ENCODE data around the gene CCBE1. TPM values are rescaled to one million over a fixed set of nuclear protein-coding genes. Genes with fewer than 3 reads are reported as not detected.
A peak's percentile ranks its signal among the peaks of the same experiment; 100 is the strongest.

CCBE1 gene
- total and polyA plus RNA-seq, 2 donors, result 0.33 to 0.62 TPM

GRCh38 chr18:59646963-59647307 lies 50.3 kb downstream of the CCBE1 start:
- H3K9me3 ChIP-seq (ENCODE audit: control insufficient read depth in 2 of 2, insufficient read depth in 1 of 2, low read length in 1 of 2), result no peaks in the 10 kb centered on the region
- no peaks in the 10 kb centered on the region for H3K36me3 ChIP-seq (ENCODE audit: control insufficient read depth in 2 of 2, insufficient read depth in 2 of 2, low read length in 1 of 2)
- H3K4me3 ChIP-seq (ENCODE audit: low read length in 2 of 2), result no peak overlapping the region
- DNase-seq (ENCODE audit: low read depth in 6 of 9, low spot score in 9 of 9), result no peak
- no peaks in the 10 kb centered on the region for H3K4me1 ChIP-seq (ENCODE audit: control insufficient read depth in 2 of 2, insufficient read depth in 2 of 2, low read length in 2 of 2)
- WGBS, result 85% methylated on average over 2 of the region's 2 CpGs
- peaks cover 0 to 2% of the 10 kb centered on the region in 2 donors for H3K27me3 ChIP-seq (ENCODE audit: control insufficient read depth in 2 of 2, insufficient read depth in 1 of 2, low read length in 1 of 2)
- no peak overlapping the region for H3K27ac ChIP-seq (ENCODE audit: low read depth in 1 of 2, low read length in 1 of 2)

- Histone ChIP-seq H3K4me1 (ENCODE audit: control insufficient read depth in 2 of 2, insufficient read depth in 2 of 2, low read length in 2 of 2) (no peaks in the 10 kb centered on the region), H3K27me3 (ENCODE audit: control insufficient read depth in 2 of 2, insufficient read depth in 1 of 2, low read length in 1 of 2) (peaks cover 0 to 2% of the 10 kb centered on the region in 2 donors), H3K27ac (ENCODE audit: low read depth in 1 of 2, low read length in 1 of 2) (no peak overlapping the region), H3K9me3 (ENCODE audit: control insufficient read depth in 2 of 2, insufficient read depth in 1 of 2, low read length in 1 of 2) (no peaks in the 10 kb centered on the region), H3K4me3 (ENCODE audit: low read length in 2 of 2) (no peak overlapping the region), H3K36me3 (ENCODE audit: control insufficient read depth in 2 of 2, insufficient read depth in 2 of 2, low read length in 1 of 2) (no peaks in the 10 kb centered on the region)
- WGBS, result 79% methylated on average over 11 of the region's 11 CpGs
- no peak for DNase-seq (ENCODE audit: low read depth in 6 of 9, low spot score in 9 of 9)
These were observed 50.8 kb downstream of the CCBE1 start for GRCh38 chr18:59646228-59646962.

DNA sequence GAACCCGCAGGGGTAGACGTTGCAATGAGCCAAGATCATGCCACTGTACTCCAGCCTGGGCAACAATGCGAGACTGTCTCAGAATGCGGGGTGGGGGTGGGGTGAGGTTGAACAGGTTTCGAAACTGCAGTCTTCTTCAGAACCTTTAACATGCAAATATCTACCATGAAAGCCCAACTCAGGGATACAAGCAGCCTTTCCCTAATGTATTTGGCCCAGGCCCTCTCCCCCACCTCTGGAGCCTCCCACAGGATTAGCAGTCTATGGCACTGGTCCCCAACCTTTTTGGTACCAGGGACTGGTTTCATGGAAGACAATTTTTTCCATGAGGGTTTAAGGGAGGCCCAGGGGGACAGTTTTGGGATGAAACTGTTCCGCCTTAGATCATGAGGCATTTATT lies 53.5 kb downstream of the CCBE1 start:
- 98% methylated on average over 6 of the region's 6 CpGs for WGBS
- Histone ChIP-seq H3K27ac (ENCODE audit: low read depth in 1 of 2, low read length in 1 of 2) (no peak overlapping the region), H3K4me3 (ENCODE audit: low read length in 2 of 2) (no peak overlapping the region), H3K27me3 (ENCODE audit: control insufficient read depth in 2 of 2, insufficient read depth in 1 of 2, low read length in 1 of 2) (peaks cover 0 to 2% of the 10 kb centered on the region in 2 donors), H3K9me3 (ENCODE audit: control insufficient read depth in 2 of 2, insufficient read depth in 1 of 2, low read length in 1 of 2) (no peaks in the 10 kb centered on the region), H3K36me3 (ENCODE audit: control insufficient read depth in 2 of 2, insufficient read depth in 2 of 2, low read length in 1 of 2) (no peaks in the 10 kb centered on the region), H3K4me1 (ENCODE audit: control insufficient read depth in 2 of 2, insufficient read depth in 2 of 2, low read length in 2 of 2) (no peaks in the 10 kb centered on the region)
- no peak for DNase-seq (ENCODE audit: low read depth in 6 of 9, low spot score in 9 of 9)

DNA sequence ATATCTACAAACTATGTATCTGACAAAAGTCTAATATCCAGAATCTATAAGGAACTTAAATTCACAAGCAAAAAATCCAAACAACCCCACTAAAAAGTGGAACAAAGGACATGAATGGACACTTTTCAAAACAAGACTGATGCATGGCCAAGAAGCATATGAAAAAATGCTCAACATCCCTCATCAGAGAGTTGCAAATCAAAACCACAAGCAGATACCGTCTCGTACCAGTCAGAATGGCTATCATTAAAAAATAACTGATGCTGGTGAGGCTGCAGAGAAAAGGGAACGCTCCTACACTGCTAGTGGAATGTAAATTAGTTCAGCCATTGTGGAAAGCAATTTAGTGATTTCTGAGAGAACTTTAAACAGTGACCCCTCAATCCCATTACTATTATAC lies 56.5 kb downstream of the CCBE1 start:
- 95% methylated on average over 3 of the region's 3 CpGs for WGBS
- H3K36me3 ChIP-seq (ENCODE audit: control insufficient read depth in 2 of 2, insufficient read depth in 2 of 2, low read length in 1 of 2), result no peaks in the 10 kb centered on the region
- H3K27me3 ChIP-seq (ENCODE audit: control insufficient read depth in 2 of 2, insufficient read depth in 1 of 2, low read length in 1 of 2), result no peaks in the 10 kb centered on the region
- no peak overlapping the region for H3K27ac ChIP-seq (ENCODE audit: low read depth in 1 of 2, low read length in 1 of 2)
- no peak overlapping the region for H3K4me3 ChIP-seq (ENCODE audit: low read length in 2 of 2)
- H3K9me3 ChIP-seq (ENCODE audit: control insufficient read depth in 2 of 2, insufficient read depth in 1 of 2, low read length in 1 of 2), result no peaks in the 10 kb centered on the region
- H3K4me1 ChIP-seq (ENCODE audit: control insufficient read depth in 2 of 2, insufficient read depth in 2 of 2, low read length in 2 of 2), result no peaks in the 10 kb centered on the region
- DNase-seq (ENCODE audit: low read depth in 6 of 9, low spot score in 9 of 9), result no peak

DNA sequence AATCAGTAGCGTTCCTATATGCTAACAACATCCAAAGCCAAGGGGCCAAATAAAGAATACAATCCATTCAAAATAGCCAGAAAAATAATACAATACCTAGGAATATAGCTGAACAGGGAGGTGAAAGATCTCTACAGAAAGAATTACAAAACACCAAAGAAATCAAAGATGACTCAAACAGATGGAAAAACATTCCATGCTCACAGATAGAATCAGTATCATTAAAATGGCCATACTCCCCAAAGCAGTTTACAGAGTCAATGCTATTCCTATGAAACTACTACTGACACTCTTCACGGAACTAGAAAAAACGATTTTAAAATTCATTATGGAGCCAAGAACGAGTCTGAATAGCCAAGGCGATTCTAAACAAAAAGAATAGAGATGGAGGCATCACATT lies 57.4 kb downstream of the CCBE1 start:
- H3K4me1 ChIP-seq (ENCODE audit: control insufficient read depth in 2 of 2, insufficient read depth in 2 of 2, low read length in 2 of 2), result no peaks in the 10 kb centered on the region
- 68% methylated on average over 5 of the region's 5 CpGs for WGBS
- no peak overlapping the region for H3K4me3 ChIP-seq (ENCODE audit: low read length in 2 of 2)
- no peaks in the 10 kb centered on the region for H3K9me3 ChIP-seq (ENCODE audit: control insufficient read depth in 2 of 2, insufficient read depth in 1 of 2, low read length in 1 of 2)
- no peak overlapping the region for H3K27ac ChIP-seq (ENCODE audit: low read depth in 1 of 2, low read length in 1 of 2)
- H3K36me3 ChIP-seq (ENCODE audit: control insufficient read depth in 2 of 2, insufficient read depth in 2 of 2, low read length in 1 of 2), result no peaks in the 10 kb centered on the region
- no peaks in the 10 kb centered on the region for H3K27me3 ChIP-seq (ENCODE audit: control insufficient read depth in 2 of 2, insufficient read depth in 1 of 2, low read length in 1 of 2)
- DNase-seq (ENCODE audit: low read depth in 6 of 9, low spot score in 9 of 9), result no peak

DNA sequence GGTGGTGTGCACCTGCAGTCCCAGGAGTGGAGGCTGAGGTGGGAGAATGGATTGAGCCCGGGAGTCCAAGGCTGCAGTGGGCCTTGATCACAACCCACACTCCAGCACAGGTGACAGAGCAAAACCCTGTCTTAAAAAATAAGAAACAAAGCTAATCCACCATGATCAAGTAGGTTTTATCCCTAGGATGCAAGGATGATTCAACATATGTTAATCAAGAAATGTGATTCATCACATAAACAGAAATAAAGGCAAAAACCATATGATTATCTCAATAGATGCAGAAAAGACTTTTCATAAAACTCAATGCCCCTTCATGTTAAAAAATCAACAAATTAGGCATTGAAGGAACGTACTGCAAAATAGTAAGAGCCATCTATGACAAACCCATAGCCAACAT lies 58.1 kb downstream of the CCBE1 start:
- Histone ChIP-seq H3K4me1 (ENCODE audit: control insufficient read depth in 2 of 2, insufficient read depth in 2 of 2, low read length in 2 of 2) (no peaks in the 10 kb centered on the region), H3K9me3 (ENCODE audit: control insufficient read depth in 2 of 2, insufficient read depth in 1 of 2, low read length in 1 of 2) (no peaks in the 10 kb centered on the region), H3K4me3 (ENCODE audit: low read length in 2 of 2) (no peak overlapping the region), H3K36me3 (ENCODE audit: control insufficient read depth in 2 of 2, insufficient read depth in 2 of 2, low read length in 1 of 2) (no peaks in the 10 kb centered on the region), H3K27me3 (ENCODE audit: control insufficient read depth in 2 of 2, insufficient read depth in 1 of 2, low read length in 1 of 2) (no peaks in the 10 kb centered on the region), H3K27ac (ENCODE audit: low read depth in 1 of 2, low read length in 1 of 2) (no peak overlapping the region)
- no peak for DNase-seq (ENCODE audit: low read depth in 6 of 9, low spot score in 9 of 9)
- 85% methylated on average over 2 of the region's 2 CpGs for WGBS

DNA sequence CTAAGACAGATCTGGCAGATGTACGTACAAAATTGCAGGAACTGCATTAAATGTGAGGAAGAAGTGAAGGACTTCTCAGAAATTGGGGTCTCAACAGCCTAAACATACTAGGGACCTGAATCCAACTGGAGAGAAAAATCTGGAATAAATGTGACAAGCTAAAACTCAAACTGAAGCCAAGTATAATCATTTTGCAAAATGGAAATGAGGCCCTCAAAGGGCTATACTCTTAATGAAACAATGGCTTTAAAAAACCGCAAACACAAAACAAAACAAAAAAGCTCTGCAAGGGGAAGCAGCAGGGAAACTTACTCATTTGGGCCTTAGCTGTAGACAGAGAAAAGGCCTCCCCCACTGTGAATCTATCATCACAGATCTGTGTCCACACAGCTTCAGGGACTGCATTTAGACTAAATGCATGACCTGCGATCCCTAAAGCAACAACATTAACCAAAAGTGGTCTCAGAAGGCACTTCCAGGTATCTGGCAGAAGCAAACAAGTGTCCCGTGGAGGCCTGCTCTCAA lies 63.2 kb downstream of the CCBE1 start:
- WGBS, result 97% methylated on average over 4 of the region's 4 CpGs
- Histone ChIP-seq H3K36me3 (ENCODE audit: control insufficient read depth in 2 of 2, insufficient read depth in 2 of 2, low read length in 1 of 2) (no peaks in the 10 kb centered on the region), H3K27me3 (ENCODE audit: control insufficient read depth in 2 of 2, insufficient read depth in 1 of 2, low read length in 1 of 2) (no peaks in the 10 kb centered on the region), H3K4me3 (ENCODE audit: low read length in 2 of 2) (no peak overlapping the region), H3K4me1 (ENCODE audit: control insufficient read depth in 2 of 2, insufficient read depth in 2 of 2, low read length in 2 of 2) (no peaks in the 10 kb centered on the region), H3K9me3 (ENCODE audit: control insufficient read depth in 2 of 2, insufficient read depth in 1 of 2, low read length in 1 of 2) (no peaks in the 10 kb centered on the region), H3K27ac (ENCODE audit: low read depth in 1 of 2, low read length in 1 of 2) (no peak overlapping the region)
- no peak for DNase-seq (ENCODE audit: low read depth in 6 of 9, low spot score in 9 of 9)

GRCh38 chr18:59633317-59633716 lies 63.9 kb downstream of the CCBE1 start:
- Histone ChIP-seq H3K4me1 (ENCODE audit: control insufficient read depth in 2 of 2, insufficient read depth in 2 of 2, low read length in 2 of 2) (no peaks in the 10 kb centered on the region), H3K27me3 (ENCODE audit: control insufficient read depth in 2 of 2, insufficient read depth in 1 of 2, low read length in 1 of 2) (no peaks in the 10 kb centered on the region), H3K36me3 (ENCODE audit: control insufficient read depth in 2 of 2, insufficient read depth in 2 of 2, low read length in 1 of 2) (no peaks in the 10 kb centered on the region), H3K9me3 (ENCODE audit: control insufficient read depth in 2 of 2, insufficient read depth in 1 of 2, low read length in 1 of 2) (no peaks in the 10 kb centered on the region), H3K4me3 (ENCODE audit: low read length in 2 of 2) (no peak overlapping the region), H3K27ac (ENCODE audit: low read depth in 1 of 2, low read length in 1 of 2) (no peak overlapping the region)
- DNase-seq (ENCODE audit: low read depth in 6 of 9, low spot score in 9 of 9), result no peak
- WGBS, result 96% methylated on average over 7 of the region's 7 CpGs

GRCh38 chr18:59631583-59632181 lies 65.5 kb downstream of the CCBE1 start:
- whole genome bisulfite sequencing, result 77% methylated on average over 1 of the region's 1 CpG
- Histone ChIP-seq H3K27ac (ENCODE audit: low read depth in 1 of 2, low read length in 1 of 2) (no peak overlapping the region), H3K36me3 (ENCODE audit: control insufficient read depth in 2 of 2, insufficient read depth in 2 of 2, low read length in 1 of 2) (no peaks in the 10 kb centered on the region), H3K27me3 (ENCODE audit: control insufficient read depth in 2 of 2, insufficient read depth in 1 of 2, low read length in 1 of 2) (no peaks in the 10 kb centered on the region), H3K4me3 (ENCODE audit: low read length in 2 of 2) (no peak overlapping the region), H3K4me1 (ENCODE audit: control insufficient read depth in 2 of 2, insufficient read depth in 2 of 2, low read length in 2 of 2) (no peaks in the 10 kb centered on the region), H3K9me3 (ENCODE audit: control insufficient read depth in 2 of 2, insufficient read depth in 1 of 2, low read length in 1 of 2) (no peaks in the 10 kb centered on the region)
- DNase-seq (ENCODE audit: low read depth in 6 of 9, low spot score in 9 of 9), result peak in 4 of 9 donors; percentile 4 to 44 (median 16)
